Breast epithelium (tissue), 4 donors: ENCODE data around the gene KCNK3. TPM values are rescaled to one million over a fixed set of nuclear protein-coding genes. Genes with fewer than 3 reads are reported as not detected.

Experiments
- DNase-seq, 2 donors: peaks; one replicate each; pipeline ENCODE4 v3.0.0-alpha.2; 2019; ENCODE audit warnings: low spot score in 2 of 2
- H3K27ac ChIP-seq, 2 donors: fragments of 200-600 bp; sonication (generic) in 1 of 2; one replicate each; pipeline ENCODE4 v1.5.1; 2016 to 2019; ENCODE audit warnings: mild to moderate bottlenecking in 1 of 2
- H3K27me3 ChIP-seq, 2 donors: fragments of 200-600 bp; sonication (generic) in 1 of 2; one replicate each; pipeline versions ENCODE4 v1.5.1 to v1.6.0; 2017 to 2019; ENCODE audit warnings: control low read depth in 1 of 2, mild to moderate bottlenecking in 1 of 2
- H3K36me3 ChIP-seq: fragments of 200-600 bp; one replicate; pipeline ENCODE4 v1.5.1; 2019
- H3K4me1 ChIP-seq, 2 donors: fragments of 200-600 bp; sonication (generic); one replicate each; pipeline ENCODE4 v1.5.1; 2016 to 2019; ENCODE audit warnings: control low read depth in 1 of 2
- H3K4me3 ChIP-seq, 3 donors: fragments of 200-600 bp; sonication (generic); 1 replicate in 2 of 3; 2 replicates in 1 of 3; pipeline ENCODE4 v1.5.1; 2016 to 2019; ENCODE audit warnings: mild to moderate bottlenecking in 3 of 3, moderate library complexity in 2 of 3
- H3K9me3 ChIP-seq, 2 donors: fragments of 200-600 bp; sonication (generic) in 1 of 2; one replicate each; pipeline ENCODE4 v1.5.1; 2016 to 2019; ENCODE audit warnings: control low read depth in 1 of 2
- POLR2A ChIP-seq: fragments of 450-650 bp; IDR thresholded peaks from one replicate; pipeline ENCODE4 v1.6.1; 2016; ENCODE audit warnings: antibody characterized with exemption, mild to moderate bottlenecking, moderate library complexity
- POLR2AphosphoS5 ChIP-seq, 3 donors: sonication (generic); formaldehyde crosslinking; IDR thresholded peaks; one replicate each; pipeline ENCODE4 v1.6.1; 2017; ENCODE audit warnings: antibody characterized with exemption in 3 of 3
- intact Hi-C: fragments of 100-400 bp; cut with DNase I; formaldehyde crosslinking; loops from one replicate; pipeline ENCODE4 v1.15.1; 2023; ENCODE audit warnings: low total_unique reads
- total RNA-seq, 3 donors: library from RNA; depleted of rRNA; stranded (reverse); fragments of >200 nt; gene quantifications; one replicate each; pipeline ENCODE4 v1.1.0, GENCODE V29; 2016
- TF ChIP-seq, protein P1 (sequence below), 3 donors: fragments of 450-650 bp; IDR thresholded peaks; one replicate each; pipeline ENCODE4 v1.5.1; 2016 to 2017; ENCODE audit warnings: antibody characterized with exemption in 3 of 3, mild to moderate bottlenecking in 3 of 3, moderate library complexity in 3 of 3

The KCNK3 gene
- total RNA-seq, 3 donors from 2014 or later: 0.59 to 2.3 (median 1.4) TPM

DNA sequence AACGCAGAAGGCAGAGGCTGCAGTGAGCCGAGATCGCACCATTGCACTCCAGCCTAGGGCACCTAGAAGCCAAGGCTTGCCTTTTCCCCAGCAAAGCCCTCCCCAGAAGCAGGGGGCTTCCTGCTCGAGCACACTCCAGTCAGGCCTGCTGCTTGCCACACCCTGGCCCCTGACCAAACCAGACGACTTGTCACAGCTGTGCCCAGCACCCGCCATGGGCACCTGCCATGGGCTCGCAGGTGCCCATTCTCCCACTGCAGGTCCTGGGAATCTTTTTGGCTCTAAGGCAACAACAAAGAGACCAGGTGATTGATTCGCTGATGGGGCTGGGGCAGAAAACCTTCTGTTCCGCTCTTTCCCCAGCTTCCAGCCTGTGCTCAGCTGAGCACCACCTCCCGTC is 4.9 kb downstream of the KCNK3 start:
- no peak overlapping the region for H3K4me3 ChIP-seq
- H3K27ac ChIP-seq: no peak overlapping the region
- H3K36me3 ChIP-seq: no peaks in the 10 kb centered on the region
- no peaks in the 10 kb centered on the region for H3K9me3 ChIP-seq
- DNase-seq: no peak
- intact Hi-C loops: no loop called here
- peaks cover 0 to 7% of the 10 kb centered on the region in 2 donors for H3K4me1 ChIP-seq
- peaks cover 0 to 62% of the 10 kb centered on the region in 2 donors for H3K27me3 ChIP-seq
- TF ChIP-seq, protein P1, sequence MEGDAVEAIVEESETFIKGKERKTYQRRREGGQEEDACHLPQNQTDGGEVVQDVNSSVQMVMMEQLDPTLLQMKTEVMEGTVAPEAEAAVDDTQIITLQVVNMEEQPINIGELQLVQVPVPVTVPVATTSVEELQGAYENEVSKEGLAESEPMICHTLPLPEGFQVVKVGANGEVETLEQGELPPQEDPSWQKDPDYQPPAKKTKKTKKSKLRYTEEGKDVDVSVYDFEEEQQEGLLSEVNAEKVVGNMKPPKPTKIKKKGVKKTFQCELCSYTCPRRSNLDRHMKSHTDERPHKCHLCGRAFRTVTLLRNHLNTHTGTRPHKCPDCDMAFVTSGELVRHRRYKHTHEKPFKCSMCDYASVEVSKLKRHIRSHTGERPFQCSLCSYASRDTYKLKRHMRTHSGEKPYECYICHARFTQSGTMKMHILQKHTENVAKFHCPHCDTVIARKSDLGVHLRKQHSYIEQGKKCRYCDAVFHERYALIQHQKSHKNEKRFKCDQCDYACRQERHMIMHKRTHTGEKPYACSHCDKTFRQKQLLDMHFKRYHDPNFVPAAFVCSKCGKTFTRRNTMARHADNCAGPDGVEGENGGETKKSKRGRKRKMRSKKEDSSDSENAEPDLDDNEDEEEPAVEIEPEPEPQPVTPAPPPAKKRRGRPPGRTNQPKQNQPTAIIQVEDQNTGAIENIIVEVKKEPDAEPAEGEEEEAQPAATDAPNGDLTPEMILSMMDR (IDR thresholded peaks at IDR 0.05): no peak
- TF ChIP-seq POLR2A: no peak
- TF ChIP-seq POLR2AphosphoS5 (IDR thresholded peaks at IDR 0.05): no peak

DNA sequence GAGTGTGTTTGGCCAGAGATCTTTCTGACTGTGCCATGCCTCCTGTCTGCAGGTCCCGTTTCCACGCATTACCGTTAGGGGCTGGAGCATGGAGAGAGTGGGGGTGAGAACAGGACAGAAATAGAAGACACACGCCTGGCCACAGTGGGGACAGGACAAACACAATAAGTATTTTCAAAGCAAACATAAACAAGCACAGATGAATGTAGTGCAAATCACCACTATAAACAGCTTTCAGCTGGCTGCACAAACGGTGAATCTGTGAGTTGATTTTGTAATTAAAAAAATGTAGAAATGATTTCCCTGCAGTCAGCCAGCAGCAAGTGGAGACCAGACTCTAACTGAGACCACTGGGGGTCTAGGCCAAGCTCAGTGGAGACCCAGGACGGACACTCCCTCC is 6.8 kb downstream of the KCNK3 start:
- Histone ChIP-seq H3K4me3 (no peak overlapping the region), H3K27me3 (peaks cover 0 to 49% of the 10 kb centered on the region in 2 donors), H3K27ac (no peak overlapping the region), H3K9me3 (no peaks in the 10 kb centered on the region), H3K4me1 (no peaks in the 10 kb centered on the region), H3K36me3 (no peaks in the 10 kb centered on the region)
- DNase-seq: no peak
- intact Hi-C loops: no loop called here
- TF ChIP-seq, protein P1 (IDR thresholded peaks at IDR 0.05): no peak
- no peak for TF ChIP-seq POLR2A
- TF ChIP-seq POLR2AphosphoS5 (IDR thresholded peaks at IDR 0.05): no peak

DNA sequence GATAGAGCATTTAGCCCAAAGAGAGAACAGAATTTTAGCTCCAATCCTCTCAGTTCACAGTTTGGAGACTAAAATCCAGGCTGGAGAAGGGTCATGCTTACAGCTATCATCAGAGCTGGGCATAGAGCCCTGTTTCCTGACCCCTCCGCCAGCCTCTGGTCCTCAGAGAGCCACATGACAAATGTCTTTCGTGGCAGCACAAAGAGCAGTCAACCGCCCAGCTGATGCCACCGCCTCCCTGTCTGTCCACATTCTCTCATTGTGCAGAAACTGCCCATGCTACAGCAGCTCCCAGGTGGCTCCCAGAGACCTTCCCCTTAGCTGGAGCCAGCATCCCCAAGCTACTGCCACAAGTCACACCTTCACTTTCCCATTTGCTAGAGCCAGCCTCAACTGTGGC is 7.6 kb downstream of the KCNK3 start:
- TF ChIP-seq POLR2A (no peak), POLR2AphosphoS5 (IDR thresholded peaks at IDR 0.05) (no peak)
- TF ChIP-seq, protein P1 (IDR thresholded peaks at IDR 0.05): no peak
- Histone ChIP-seq H3K27ac (no peak overlapping the region), H3K9me3 (no peaks in the 10 kb centered on the region), H3K4me1 (no peaks in the 10 kb centered on the region), H3K4me3 (no peak overlapping the region), H3K27me3 (peaks cover 0 to 41% of the 10 kb centered on the region in 2 donors), H3K36me3 (no peaks in the 10 kb centered on the region)
- DNase-seq: no peak
- intact Hi-C loops: no loop called here

DNA sequence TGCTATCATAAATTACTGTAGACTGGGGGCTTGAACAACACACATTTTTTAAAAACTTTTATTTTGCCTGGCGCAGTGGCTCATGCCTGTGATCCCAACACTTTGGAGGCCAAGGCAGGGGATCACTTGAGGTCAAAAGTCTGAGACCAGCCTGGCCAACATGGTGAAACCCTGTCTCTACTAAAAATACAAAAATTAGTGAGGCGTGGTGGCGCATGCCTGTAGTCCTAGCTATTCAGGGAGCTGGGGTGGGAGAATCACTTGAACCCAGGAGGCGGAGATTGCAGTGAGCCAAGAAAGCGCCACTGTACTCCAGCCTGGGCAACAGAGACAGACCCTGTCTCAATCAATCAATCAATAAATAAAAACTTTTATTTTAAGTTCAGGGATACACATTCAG is 9.1 kb downstream of the KCNK3 start:
- H3K36me3 ChIP-seq: no peaks in the 10 kb centered on the region
- no peak for DNase-seq
- no peaks in the 10 kb centered on the region for H3K4me1 ChIP-seq
- no peak overlapping the region for H3K27ac ChIP-seq
- no peaks in the 10 kb centered on the region for H3K9me3 ChIP-seq
- H3K4me3 ChIP-seq: no peak overlapping the region
- intact Hi-C loops: no loop called here
- TF ChIP-seq, protein P1 (IDR thresholded peaks at IDR 0.05): no peak
- no peak for TF ChIP-seq POLR2AphosphoS5 (IDR thresholded peaks at IDR 0.05)
- no peak for TF ChIP-seq POLR2A
- H3K27me3 ChIP-seq: peaks cover 0 to 26% of the 10 kb centered on the region in 2 donors

DNA sequence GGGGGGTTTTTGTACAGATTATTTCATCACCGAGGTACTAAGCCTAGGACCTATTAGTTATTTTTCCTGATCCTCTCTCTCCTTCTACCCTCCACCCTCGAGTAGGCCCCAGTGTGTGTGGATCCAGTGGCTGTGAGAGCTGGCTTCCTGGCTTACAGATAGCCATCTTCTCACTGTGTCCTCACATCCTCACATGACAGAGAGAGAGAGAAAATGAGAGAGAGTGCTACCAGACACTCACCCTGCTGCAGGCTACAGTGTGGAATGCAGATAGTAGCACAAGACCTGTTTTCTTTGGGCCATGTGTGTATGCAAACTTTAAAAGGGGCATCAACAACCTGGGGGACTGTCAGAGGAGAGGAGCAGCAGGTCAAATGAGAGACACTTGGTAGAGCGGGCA is 9.5 kb downstream of the KCNK3 start:
- Histone ChIP-seq H3K9me3 (no peaks in the 10 kb centered on the region), H3K4me1 (no peaks in the 10 kb centered on the region), H3K4me3 (no peak overlapping the region), H3K36me3 (no peaks in the 10 kb centered on the region), H3K27ac (no peak overlapping the region), H3K27me3 (peaks cover 0 to 21% of the 10 kb centered on the region in 2 donors)
- no peak for TF ChIP-seq POLR2A
- TF ChIP-seq POLR2AphosphoS5 (IDR thresholded peaks at IDR 0.05): no peak
- TF ChIP-seq, protein P1 (IDR thresholded peaks at IDR 0.05): no peak
- DNase-seq: no peak
- intact Hi-C loops: no loop called here
